Adrenal gland (tissue), 12 donors: ENCODE data around the gene SPG11. TPM values are rescaled to one million over a fixed set of nuclear protein-coding genes. Genes with fewer than 3 reads are reported as not detected.

Experiments used
- DNase-seq, 7 donors: peaks; one replicate each; pipeline ENCODE4 v3.0.0-alpha.2; 2019 to 2020
- H3K27ac ChIP-seq, 5 donors: fragments of 200-600 bp; sonication (generic) in 4 of 5; 1 replicate in 3 of 5; 2 replicates in 2 of 5; pipeline versions ENCODE4 v1.5.1 to v1.8.0; 2016 to 2020; ENCODE audit warnings: mild to moderate bottlenecking in 1 of 5
- H3K27me3 ChIP-seq: fragments of 200-600 bp; 2 replicates; pipeline ENCODE4 v1.8.0; 2021
- H3K36me3 ChIP-seq, 2 donors: fragments of 200-600 bp; replicated peaks in 1 of 2; 1 replicate in 1 of 2; 2 replicates in 1 of 2; pipeline versions ENCODE4 v1.5.1 to v1.8.0; 2018 to 2022
- H3K4me1 ChIP-seq, 2 donors: fragments of 200-600 bp; replicated peaks in 1 of 2; 1 replicate in 1 of 2; 2 replicates in 1 of 2; pipeline versions ENCODE4 v1.5.1 to v1.8.0; 2018 to 2021
- H3K4me3 ChIP-seq, 4 donors: fragments of 200-600 bp; sonication (generic) in 3 of 4; one replicate each; pipeline ENCODE4 v1.5.1; 2016 to 2018
- H3K9me3 ChIP-seq, 3 donors: fragments of 200-600 bp; sonication (generic) in 1 of 3; replicated peaks in 1 of 3; 1 replicate in 2 of 3; 2 replicates in 1 of 3; pipeline versions ENCODE4 v1.5.1 to v1.8.0; 2016 to 2021
- POLR2A ChIP-seq, 2 donors: fragments of 450-650 bp; IDR thresholded peaks; one replicate each; pipeline ENCODE4 v1.6.1; 2017; ENCODE audit warnings: antibody characterized with exemption in 2 of 2, mild to moderate bottlenecking in 2 of 2, moderate library complexity in 1 of 2
- WGBS, 4 donors: extraction: QIAGEN DNeasy Blood & Tissue Kit in 2 of 4; methylation state at CpG; one replicate each; pipeline versions ENCODE4 v1.1.5 to v1.1.7; 2013 to 2017; 5-methylcytosine and 5-hydroxymethylcytosine counted together
- intact Hi-C, 2 donors: fragments of 100-400 bp; cut with DNase I; formaldehyde crosslinking; loops; one replicate each; pipeline versions ENCODE4 v1.14.1 to v1.15.0; 2022 to 2023
- polyA plus RNA-seq, 3 donors: library from polyadenylated mRNA; stranded (reverse); fragments of 200-250 nt in 2 of 3; fragments of 350-450 nt in 1 of 3; fragmentation: Illumina TruSeq in 1 of 3; extraction: RNeasy Lipid Tissue Mini Kit (QIAGEN cat#74804) in 1 of 3; gene quantifications; one replicate each; pipeline ENCODE4 v1.2.3, GENCODE V29; 2013 to 2014
- total RNA-seq, 9 donors: library from RNA; depleted of rRNA in 4 of 9; stranded (reverse); fragments of >200 nt in 4 of 9; fragments of 120-200 nt in 1 of 9; fragmentation: NEBNext Ultra II Directional in 1 of 9; extraction: Animal tissue kit (Norgen Biotek cat#: 25700) in 1 of 9; gene quantifications; one replicate each; pipeline versions ENCODE4 v1.1.0 to v1.2.4, GENCODE V29; 2013 to 2023
- TF ChIP-seq, protein P1 (sequence below), 6 experiments: fragments of 450-650 bp in 4 of 6; fragments of 200-600 bp in 2 of 6; sonication (generic) in 1 of 6; IDR thresholded peaks; 1 replicate in 5 of 6; 2 replicates in 1 of 6; pipeline versions ENCODE4 v1.5.1 to v1.8.0; 2016 to 2021; ENCODE audit warnings: antibody characterized with exemption in 6 of 6, mild to moderate bottlenecking in 2 of 6, moderate library complexity in 1 of 6
- donor health status: healthy with polysubstance abuse.
- donor health status: Bipolar disorder and iron deficiency.
- donor health status: DM: yes; HTN: yes; CAD: no.
- donor health status: DM: no; HTN: no; CAD: no.
- donor health status: DM: no; HTN: no; CAD: no.
- donor health status: DM: yes; HTN: yes; CAD: no.

Gene SPG11
- total and polyA plus RNA-seq, 12 donors: 43.0 to 122 (median 74.0) TPM

DNA sequence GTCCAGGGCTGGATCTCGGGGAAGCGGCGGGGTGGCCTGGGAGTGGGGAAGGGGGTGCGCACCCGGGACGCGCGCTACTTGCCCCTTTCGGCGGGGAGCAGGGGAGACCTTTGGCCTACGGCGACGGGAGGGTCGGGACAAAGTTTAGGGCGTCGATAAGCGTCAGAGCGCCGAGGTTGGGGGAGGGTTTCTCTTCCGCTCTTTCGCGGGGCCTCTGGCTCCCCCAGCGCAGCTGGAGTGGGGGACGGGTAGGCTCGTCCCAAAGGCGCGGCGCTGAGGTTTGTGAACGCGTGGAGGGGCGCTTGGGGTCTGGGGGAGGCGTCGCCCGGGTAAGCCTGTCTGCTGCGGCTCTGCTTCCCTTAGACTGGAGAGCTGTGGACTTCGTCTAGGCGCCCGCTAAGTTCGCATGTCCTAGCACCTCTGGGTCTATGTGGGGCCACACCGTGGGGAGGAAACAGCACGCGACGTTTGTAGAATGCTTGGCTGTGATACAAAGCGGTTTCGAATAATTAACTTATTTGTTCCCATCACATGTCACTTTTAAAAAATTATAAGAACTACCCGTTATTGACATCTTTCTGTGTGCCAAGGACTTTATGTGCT is 48.4 kb upstream of the SPG11 start:
- Histone ChIP-seq H3K36me3 (peaks cover 0 to 19% of the 10 kb centered on the region in 2 donors), H3K27ac (peak overlapping the region; percentile 97 to 99 (median 99)), H3K27me3 (no peaks in the 10 kb centered on the region), H3K4me1 (peaks cover 5 to 44% of the 10 kb centered on the region in 2 donors), H3K4me3 (peak overlapping the region; percentile 73 to 98 (median 94)), H3K9me3 (no peaks in the 10 kb centered on the region)
- TF ChIP-seq, protein P1, sequence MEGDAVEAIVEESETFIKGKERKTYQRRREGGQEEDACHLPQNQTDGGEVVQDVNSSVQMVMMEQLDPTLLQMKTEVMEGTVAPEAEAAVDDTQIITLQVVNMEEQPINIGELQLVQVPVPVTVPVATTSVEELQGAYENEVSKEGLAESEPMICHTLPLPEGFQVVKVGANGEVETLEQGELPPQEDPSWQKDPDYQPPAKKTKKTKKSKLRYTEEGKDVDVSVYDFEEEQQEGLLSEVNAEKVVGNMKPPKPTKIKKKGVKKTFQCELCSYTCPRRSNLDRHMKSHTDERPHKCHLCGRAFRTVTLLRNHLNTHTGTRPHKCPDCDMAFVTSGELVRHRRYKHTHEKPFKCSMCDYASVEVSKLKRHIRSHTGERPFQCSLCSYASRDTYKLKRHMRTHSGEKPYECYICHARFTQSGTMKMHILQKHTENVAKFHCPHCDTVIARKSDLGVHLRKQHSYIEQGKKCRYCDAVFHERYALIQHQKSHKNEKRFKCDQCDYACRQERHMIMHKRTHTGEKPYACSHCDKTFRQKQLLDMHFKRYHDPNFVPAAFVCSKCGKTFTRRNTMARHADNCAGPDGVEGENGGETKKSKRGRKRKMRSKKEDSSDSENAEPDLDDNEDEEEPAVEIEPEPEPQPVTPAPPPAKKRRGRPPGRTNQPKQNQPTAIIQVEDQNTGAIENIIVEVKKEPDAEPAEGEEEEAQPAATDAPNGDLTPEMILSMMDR (IDR thresholded peaks at IDR 0.05): no peak
- TF ChIP-seq POLR2A (IDR thresholded peaks at IDR 0.05): no peak
- intact Hi-C loops: no loop called here
- peak in 6 of 7 donors; percentile 46 to 73 (median 58) for DNase-seq
- WGBS, 4 donors: 0 to 1% (median 1%) methylated on average over 7 to 46 of the region's 46 CpGs

DNA sequence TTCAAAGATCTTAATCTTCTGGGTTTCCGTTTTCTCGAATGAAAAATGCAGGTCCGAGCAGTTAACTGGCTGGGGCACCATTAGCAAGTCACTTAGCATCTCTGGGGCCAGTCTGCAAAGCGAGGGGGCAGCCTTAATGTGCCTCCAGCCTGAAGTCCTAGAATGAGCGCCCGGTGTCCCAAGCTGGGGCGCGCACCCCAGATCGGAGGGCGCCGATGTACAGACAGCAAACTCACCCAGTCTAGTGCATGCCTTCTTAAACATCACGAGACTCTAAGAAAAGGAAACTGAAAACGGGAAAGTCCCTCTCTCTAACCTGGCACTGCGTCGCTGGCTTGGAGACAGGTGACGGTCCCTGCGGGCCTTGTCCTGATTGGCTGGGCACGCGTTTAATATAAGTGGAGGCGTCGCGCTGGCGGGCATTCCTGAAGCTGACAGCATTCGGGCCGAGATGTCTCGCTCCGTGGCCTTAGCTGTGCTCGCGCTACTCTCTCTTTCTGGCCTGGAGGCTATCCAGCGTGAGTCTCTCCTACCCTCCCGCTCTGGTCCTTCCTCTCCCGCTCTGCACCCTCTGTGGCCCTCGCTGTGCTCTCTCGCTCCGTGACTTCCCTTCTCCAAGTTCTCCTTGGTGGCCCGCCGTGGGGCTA is 47.8 kb upstream of the SPG11 start, which contains the start of the genes B2M and PATL2:
TSS of gene B2M (plus strand) at position 422 of the 647 bp plus-strand sequence. CDS start at position 452, 30 bp downstream.
TSS of gene PATL2 (minus strand) at position 228 of the 647 bp plus-strand sequence. CDS start 34,833 bp downstream, outside the sequence.
- Histone ChIP-seq H3K4me3 (peak within 1 kb of the TSS; percentile 73 to 98 (median 94)), H3K27me3 (no peaks in the 10 kb centered on the region), H3K9me3 (no peaks in the 10 kb centered on the region), H3K27ac (peak within 1 kb of the TSS; percentile 97 to 99 (median 99)), H3K36me3 (peaks cover 0 to 13% of the 10 kb centered on the region in 2 donors), H3K4me1 (peaks cover 5 to 38% of the 10 kb centered on the region in 2 donors)
- TF ChIP-seq, protein P1 (IDR thresholded peaks at IDR 0.05): peak in 1 of 6 experiments; percentile 0
- peak; percentile 99 to 100 for TF ChIP-seq POLR2A (IDR thresholded peaks at IDR 0.05)
- intact Hi-C loops: no loop called here
- 0 to 1% (median 1%) methylated on average over 17 to 37 of the region's 37 CpGs for WGBS, 4 donors
- DNase-seq: peak; percentile 95 to 99 (median 96)

DNA sequence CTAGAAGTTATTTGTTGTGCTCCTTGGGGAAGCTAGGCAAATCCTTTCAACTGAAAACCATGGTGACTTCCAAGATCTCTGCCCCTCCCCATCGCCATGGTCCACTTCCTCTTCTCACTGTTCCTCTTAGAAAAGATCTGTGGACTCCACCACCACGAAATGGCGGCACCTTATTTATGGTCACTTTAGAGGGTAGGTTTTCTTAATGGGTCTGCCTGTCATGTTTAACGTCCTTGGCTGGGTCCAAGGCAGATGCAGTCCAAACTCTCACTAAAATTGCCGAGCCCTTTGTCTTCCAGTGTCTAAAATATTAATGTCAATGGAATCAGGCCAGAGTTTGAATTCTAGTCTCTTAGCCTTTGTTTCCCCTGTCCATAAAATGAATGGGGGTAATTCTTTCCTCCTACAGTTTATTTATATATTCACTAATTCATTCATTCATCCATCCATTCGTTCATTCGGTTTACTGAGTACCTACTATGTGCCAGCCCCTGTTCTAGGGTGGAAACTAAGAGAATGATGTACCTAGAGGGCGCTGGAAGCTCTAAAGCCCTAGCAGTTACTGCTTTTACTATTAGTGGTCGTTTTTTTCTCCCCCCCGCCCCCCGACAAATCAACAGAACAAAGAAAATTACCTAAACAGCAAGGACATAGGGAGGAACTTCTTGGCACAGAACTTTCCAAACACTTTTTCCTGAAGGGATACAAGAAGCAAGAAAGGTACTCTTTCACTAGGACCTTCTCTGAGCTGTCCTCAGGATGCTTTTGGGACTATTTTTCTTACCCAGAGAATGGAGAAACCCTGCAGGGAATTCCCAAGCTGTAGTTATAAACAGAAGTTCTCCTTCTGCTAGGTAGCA is 47.0 kb upstream of the SPG11 start:
- intact Hi-C loops: no loop called here
- H3K36me3 ChIP-seq: peaks cover 0 to 5% of the 10 kb centered on the region in 2 donors
- H3K27me3 ChIP-seq: no peaks in the 10 kb centered on the region
- peaks cover 5 to 30% of the 10 kb centered on the region in 2 donors for H3K4me1 ChIP-seq
- peak overlapping the region; percentile 97 to 99 (median 99) for H3K27ac ChIP-seq
- TF ChIP-seq, protein P1 (IDR thresholded peaks at IDR 0.05): peak in 1 of 6 experiments; percentile 19
- TF ChIP-seq POLR2A (IDR thresholded peaks at IDR 0.05): no peak
- H3K4me3 ChIP-seq: peak overlapping the region in 3 of 4 donors; percentile 69 to 96 (median 92)
- WGBS, 4 donors: 17 to 20% (median 19%) methylated on average over 11 of the region's 11 CpGs
- DNase-seq: peak in 5 of 7 donors; percentile 38 to 70 (median 56)
- H3K9me3 ChIP-seq: no peaks in the 10 kb centered on the region
